HL-60/S4 treated with retinoic acid at 250 ng/mL for 4 days and 3 days (cell line): Measurements from ENCODE around the gene PCGF5.
"Not testable (repeated sequence)": the region's sequence is repeated elsewhere in the genome, so short reads cannot be mapped to it uniquely, and the experiment has no call there.

Experiments
- in situ Hi-C: fragments of 300-500 bp; cut with MboI; formaldehyde crosslinking; loops from 2 replicates; pipeline ENCODE4 v1.7.0; 2022; ENCODE audit warnings: low sequenced_read_pairs

Gene PCGF5

DNA sequence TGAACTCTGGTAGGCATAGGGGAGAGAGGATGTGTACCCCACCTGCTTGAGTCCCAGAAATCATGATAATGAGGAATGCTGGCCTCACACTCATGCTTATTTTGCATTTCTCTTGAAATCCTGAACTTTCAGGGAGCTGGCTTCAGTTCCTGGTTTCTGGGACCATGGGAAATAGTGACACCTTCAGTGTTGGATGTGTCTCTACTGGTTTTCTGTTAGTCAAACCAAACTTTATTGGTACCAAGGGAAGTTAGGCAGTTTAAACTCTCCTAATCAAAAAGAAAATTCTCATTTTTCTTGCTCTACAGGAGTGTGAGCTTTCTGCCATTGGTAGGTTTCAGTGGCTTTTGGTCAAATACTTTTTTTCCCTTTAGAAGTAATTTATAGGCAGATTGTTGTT is 11.8 kb upstream of the PCGF5 start:
- in situ Hi-C loops, result no loop called here

DNA sequence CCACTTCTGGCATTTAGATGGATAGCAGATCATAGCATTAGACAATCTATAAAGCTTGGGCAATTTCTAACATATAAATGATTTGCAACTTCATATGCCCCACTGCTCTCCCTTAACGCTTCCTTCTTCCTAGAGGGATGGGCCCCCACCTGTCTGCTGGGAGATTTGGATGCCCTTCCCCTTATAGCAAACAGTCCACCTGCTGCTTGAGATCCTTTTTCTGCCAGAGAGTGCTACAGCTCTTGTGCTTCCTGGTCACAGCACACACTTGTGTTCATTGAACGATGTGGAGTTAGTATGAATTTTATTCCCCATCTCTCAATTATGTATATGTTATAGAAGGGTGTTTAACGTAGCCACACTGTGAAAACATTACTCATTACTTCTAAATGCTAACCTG is 10.4 kb upstream of the PCGF5 start:
- in situ Hi-C loops, result no loop called here

DNA sequence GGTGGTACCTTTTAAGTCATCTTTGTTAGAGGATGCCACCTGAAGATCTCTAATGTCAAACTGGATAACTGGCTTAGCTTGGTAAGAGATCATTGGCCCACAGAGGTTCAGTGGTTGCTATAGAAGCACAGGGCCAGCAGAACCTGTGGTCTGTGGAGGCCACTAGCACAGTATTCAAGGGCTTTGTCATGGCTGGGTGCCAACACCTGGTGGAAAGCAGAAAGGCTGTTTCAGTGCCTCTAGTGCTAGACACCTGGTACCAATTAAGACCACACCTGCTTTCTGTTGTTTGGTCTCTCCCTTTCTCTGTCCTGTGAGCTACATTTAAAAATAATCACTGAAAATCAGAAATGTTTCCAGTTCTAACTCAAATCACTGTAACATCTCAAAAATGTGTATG is 10.0 kb upstream of the PCGF5 start:
- in situ Hi-C loops, result no loop called here

DNA sequence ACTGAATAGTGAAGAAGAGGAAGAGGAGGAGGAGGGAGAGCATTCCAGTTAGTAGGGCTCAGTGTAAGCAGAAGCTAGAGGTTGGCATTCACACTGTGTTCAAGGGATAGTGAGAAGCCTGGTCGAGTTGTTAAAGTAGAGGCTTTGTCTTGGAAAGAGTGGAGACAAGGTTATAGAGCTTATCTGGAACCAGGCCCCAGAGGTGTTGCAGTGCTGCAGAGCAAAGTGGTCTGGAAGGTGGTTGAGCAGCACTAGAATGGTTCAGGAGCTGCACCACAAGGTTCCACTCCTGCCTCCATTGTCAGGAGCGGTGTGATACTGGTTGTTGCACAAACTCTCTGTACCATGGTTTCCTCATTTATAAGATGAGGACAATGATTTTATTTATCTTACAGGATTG is 8.8 kb upstream of the PCGF5 start:
- in situ Hi-C loops, result no loop called here

DNA sequence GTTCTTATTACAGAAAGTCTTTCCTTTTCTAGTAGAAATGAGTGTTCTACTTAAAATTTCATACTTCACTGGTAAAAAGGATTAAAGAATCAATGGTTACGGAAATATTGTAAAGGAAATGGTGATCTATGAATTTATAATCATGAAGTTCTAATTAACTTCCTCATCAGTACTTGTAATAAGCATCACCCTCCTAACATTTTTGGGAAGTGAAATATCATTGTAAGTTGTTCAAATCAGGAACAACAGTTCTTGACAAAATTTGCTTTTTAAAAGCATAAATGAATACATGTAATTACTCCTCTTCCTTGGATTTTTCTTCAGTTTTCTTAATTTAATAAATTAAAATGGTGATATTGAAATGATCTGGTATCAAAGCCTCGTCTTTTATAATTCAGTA is 5.6 kb upstream of the PCGF5 start:
- in situ Hi-C loops, result no loop called here

DNA sequence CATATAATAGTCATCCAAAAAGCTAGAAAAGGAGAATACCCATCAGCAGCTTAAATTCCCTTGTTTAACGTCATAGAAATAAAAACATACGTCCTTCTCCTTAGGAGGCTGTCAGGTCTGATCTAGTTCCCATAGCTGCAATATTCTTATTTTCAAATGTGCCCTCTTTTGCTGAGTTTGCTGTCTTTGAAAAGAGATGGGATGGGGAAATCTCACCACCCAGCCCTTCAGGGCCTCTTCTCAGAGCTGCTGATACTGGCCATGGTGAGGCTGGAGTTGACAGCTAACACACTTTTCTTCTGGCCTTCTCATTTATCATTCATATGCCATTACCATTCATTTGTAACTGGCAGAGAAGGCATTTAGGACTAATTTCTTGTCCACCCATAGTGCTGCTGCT is 5.1 kb upstream of the PCGF5 start:
- in situ Hi-C loops, result no loop called here

DNA sequence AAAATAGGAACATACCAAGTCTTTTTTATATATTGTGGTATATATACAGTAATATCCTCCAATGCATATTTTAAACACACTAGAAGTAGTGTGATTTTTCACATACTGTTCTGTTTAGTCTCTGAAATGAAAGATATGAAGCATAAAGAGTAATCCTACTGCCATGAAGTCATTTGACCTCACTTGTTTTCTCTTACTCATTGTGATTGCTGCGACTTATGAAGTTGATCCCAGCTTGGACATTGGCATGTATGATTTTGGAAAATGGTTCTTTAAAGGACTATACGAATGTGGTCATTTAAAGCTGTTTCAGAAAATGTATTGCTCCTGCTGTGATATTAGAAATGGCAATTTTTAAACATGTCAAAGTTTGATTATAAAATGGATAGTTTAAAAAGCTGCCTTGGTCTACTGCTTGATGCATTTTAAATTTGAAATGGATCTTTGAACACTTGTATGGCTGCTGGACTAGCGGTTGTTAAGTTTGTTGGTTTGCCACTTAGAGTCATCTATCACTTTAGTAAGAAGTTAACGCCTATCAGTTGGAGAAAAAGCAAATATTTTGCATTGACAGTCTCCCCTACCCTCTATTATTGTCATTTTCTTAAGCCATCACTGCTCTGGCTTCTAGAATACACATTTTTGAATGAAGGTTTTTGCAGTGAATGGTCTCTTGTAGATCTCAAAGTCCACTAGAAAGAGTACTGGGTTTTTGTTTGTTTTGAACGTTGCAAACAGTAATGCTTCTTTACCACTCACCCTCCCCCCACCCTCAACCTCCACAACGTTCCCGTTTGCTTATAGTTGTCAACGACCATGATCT is 881 bp upstream of the PCGF5 start:
- in situ Hi-C loops, result no loop called here

DNA sequence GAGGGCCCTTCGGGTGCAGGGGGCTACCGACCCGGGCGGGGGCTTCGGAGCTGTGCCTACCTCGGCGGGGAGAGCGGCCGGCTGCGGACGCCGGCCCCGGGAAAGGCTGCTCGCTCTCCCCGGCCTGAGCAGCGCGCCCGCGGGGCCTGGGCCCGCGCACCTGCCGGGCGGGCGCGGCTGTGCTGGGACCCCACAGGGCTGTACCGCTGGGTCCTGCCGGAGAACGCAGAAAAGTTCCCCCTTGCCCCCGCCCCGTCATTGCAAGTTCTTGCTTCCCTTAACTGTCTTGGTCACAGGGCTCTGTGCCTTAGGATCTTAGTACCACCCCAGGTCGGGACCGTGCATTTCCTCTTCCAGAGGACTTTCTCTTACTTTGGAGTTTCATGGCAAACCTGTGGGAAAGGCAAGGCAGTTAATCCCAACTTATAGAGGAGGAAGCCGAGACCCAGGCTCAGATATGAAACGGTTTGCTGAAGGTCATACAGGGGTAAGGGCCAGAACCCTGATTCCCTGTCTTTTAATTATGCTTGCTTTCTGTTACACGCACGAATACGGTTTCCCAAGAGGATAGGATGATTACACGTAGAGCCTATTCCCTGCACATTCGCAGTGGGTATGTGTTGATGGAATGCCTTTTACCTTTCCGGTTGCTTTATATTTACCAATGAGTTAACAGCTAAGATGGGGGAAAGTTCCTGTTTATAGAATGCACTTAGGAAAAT is 652 bp downstream of the PCGF5 start:
- in situ Hi-C loops, result no loop called here

DNA sequence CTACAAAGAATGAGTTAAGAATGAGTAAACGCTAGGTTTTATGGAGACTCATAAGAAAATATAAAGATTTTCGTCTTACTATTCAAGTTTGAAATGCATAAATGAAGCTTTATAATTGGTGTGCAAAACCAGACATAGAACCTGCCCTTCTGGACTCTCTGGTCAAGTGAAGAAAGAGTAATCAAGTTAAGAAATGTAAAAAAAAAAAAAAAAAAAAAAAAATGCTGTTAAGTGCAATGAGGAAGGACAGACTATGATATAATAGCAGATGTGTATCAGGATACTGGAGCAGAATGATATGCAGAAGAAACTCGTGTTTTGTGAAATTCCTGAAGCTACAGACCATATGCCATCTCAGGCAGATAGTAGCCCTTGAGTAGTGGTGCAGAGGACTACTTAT is 5.6 kb downstream of the PCGF5 start:
- in situ Hi-C loops, result loop anchor here (25.0 kb wide), 2 partner anchors 214 to 339 kb away; no protein-coding TSS in a partner anchor

DNA sequence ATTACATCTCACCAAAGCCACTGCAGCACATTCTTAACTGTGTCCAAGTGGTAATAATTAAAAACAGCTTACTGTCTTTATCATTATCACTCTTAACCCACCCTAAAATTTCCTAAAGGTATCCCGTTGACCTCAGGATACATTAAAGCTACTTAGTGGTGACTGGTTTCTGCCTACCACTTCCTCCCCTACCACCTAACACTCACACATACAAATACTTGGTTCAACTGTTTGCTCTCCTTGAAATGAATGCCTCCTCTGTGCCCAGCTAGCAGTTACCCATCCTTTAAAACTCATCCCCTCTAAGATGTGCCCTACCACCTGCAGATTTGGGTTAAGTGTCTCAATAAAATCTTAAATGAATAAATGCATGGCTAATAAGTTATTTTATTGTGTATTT is 7.1 kb downstream of the PCGF5 start:
- in situ Hi-C loops, result loop anchor here (25.0 kb wide), 2 partner anchors 215 to 340 kb away; no protein-coding TSS in a partner anchor

DNA sequence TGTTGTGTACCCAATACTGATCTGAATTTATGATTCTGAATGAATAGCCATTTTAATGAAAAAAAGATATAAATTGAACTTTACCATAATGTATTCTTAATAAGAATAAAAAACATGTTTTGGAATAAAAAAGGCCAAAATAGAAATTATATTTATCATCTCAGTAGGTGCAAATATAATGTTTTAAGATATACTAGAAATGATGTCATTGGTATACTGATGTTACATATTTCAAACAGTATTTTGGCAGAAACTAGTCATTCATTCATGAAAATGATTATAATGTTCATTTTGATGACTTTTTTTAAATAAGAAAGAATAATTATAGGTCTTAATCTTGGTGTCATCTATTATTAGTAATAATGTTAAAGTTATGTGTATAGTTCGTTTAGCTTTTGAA is 9.2 kb downstream of the PCGF5 start:
- in situ Hi-C loops, result loop anchor here (25.0 kb wide), 2 partner anchors 217 to 342 kb away; no protein-coding TSS in a partner anchor

DNA sequence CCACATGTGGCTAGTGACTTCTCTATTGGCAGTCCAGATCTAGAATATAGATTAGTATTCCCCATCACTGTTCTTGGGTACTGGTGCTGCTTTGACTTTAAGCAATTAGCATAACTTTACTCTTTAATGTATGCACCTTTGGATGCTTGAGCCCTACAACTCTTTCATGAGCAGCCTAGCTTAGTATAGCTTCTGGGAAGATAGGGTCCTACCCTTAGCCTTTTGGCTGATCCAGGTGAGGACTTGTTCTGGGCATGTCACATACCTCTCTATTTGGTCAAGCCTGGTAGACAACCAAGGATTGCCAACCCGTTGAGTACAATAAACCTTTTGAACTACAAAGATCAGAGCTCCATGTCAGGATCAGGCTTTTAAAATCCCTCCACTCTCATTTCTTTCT is 17.7 kb downstream of the PCGF5 start:
- in situ Hi-C loops, result loop anchor here (25.0 kb wide), 2 partner anchors 226 to 351 kb away; no protein-coding TSS in a partner anchor

DNA sequence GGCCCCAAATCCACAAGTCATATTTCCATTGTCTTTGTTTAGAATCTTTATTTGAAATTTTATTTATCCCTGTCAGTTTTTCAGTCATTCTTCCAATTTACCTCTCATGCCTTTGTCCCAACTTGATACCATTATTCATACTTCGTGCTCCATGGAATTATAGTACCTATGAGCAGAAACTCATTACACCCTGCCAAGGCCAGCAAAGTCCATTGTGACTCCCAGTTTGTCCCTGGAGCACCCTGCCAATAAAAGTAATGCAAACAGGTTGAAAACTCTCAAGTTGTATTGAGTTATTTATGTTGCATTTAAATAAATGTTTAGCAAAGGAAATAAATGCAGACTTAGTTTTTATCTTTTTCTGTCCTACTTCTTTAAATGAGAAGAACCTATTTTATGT is 19.3 kb downstream of the PCGF5 start:
- in situ Hi-C loops, result loop anchor here (25.0 kb wide), 2 partner anchors 227 to 352 kb away; no protein-coding TSS in a partner anchor

DNA sequence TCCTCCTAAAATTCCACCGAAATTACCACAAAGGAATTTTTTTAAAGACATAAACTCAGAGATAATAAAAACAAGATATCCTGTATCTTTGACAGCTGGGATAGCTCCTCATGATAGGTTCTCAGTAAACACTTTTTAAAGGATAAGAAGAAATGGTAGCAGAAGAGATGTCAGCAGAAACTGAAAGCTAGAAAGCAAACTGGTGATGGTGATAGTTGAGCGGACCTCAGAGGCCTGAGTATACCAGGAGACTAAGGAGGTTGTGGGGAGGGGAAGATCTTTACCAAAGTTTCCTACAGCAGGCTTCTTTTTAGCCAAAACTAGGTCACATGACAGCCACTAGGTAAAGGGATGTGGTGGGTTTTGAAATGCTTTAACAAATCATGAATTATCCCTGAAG is 22.5 kb downstream of the PCGF5 start:
- in situ Hi-C loops, result loop anchor here (25.0 kb wide), 2 partner anchors 231 to 356 kb away; no protein-coding TSS in a partner anchor

DNA sequence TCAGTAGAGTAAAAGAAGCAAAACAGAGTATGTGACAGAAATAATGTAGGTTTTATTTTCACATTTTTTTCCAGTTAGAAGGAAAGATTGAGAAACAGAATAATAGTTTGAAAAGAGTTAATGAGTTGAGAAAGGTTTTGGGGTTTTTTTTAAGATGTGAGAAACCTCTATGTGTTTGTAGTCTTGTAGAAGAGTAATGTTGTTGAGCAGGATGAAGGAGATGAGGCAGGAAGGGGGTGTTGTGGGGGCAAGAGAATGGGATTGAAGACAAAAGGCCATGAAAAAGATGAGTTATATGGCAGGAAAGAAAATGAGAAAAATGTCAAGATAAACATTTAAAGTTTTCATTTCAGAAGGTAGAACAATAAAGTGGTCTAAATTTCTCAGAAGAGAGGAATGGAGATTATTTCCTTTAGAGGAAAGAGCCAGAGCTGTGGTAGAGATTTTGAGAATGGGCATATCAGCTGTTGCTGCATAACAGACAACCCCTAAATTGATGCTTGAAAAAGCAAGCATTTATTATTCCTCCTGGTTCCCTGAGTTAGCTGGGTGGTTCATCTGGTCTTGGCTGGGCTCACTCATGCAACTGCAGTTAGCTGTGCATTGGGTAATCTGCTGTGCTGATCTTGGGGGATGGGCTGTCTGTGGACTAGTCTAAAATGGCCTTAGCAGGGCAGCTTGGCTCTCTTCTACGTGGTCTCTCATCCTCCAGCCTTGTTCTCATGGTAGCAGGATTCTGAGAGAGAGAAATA is 27.1 kb downstream of the PCGF5 start:
- in situ Hi-C loops, result loop anchor here (25.0 kb wide), 2 partner anchors 235 to 360 kb away; no protein-coding TSS in a partner anchor

DNA sequence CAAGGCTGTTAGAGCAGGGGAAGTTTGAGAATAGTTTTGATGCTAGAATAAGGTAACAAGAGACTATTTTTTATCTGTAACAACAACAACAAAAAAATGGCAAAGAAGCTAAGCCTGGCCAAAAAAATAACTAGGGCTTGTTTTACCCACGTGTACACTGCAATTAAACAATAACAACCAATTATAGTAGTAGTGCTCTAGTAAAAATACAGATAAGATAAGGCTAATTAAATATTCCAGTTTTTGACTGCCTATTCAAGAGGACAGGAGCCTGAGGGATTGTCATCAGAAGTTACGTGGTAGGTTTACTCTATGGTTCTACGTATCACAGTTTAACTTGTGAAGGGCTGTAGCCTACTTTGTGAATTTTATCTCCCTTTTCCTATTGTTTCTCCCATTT is 29.2 kb downstream of the PCGF5 start:
- in situ Hi-C loops, result loop anchor here (25.0 kb wide), 2 partner anchors 237 to 362 kb away; no protein-coding TSS in a partner anchor

DNA sequence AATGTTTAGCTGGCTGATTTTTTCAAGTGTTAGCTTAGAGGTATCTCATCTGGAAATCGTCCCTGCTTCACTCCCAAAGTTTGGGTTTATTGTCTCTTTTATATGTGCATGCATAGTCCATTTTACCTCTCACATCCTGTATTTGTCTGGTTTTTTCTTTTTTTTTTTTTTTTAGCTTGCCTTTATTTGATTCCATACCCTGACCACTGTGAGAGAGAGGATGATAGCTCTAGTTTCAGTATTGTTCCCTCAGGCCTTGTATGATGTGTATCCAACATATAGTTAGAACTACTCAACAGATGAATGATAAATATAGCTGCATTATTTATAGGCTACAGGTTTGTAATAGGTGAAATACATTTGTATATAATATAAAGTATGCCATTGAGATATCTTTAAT is 29.9 kb downstream of the PCGF5 start:
- in situ Hi-C loops, result no loop called here

DNA sequence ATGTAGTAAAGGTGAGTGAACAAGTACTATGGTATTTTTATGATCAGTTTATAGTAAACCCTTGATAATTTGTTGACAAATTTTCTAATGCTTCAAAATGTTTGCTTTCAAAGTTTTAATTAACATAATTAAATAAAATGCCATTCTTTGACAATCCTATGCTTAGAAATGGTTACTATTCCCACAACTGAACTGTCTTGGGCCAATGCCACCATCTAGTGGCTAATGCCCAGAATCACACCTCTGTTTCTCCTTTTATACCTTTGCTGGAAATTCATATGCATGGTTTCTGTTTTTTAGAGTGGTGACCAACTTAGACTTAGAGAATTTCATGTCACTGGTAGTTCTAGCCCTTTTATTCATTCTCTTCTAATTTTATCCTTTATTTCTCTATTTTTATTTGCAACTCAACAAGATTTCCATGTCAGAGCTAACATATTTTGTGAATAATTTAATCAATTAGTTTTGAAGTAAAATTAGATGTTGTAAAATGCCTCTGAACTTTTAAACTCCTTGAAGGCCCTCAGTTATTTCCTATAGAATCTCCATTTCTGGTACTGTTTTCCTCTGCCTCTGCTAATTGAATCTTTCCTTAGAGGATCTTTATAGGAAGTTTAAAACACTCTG is 31.1 kb downstream of the PCGF5 start:
- in situ Hi-C loops, result no loop called here

DNA sequence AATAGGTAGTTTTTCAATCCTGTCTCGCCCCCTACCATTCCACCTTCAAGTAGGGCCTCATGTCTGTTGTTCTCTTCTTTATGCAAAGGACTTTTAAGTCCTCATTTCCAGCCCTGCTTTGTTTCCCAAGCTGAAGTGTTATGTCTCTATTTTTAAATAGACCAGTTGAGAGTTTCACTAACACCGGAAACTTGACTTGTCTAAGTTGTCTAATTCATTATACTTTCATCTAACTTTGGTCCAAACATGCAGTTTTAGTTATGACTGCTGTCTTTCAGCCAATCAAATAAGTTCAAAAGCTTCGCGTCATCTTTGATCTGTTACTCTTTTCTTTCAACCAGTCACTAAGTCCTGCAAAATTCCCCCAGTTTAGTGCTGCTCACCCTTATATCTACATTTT is 32.8 kb downstream of the PCGF5 start:
- in situ Hi-C loops, result no loop called here

DNA sequence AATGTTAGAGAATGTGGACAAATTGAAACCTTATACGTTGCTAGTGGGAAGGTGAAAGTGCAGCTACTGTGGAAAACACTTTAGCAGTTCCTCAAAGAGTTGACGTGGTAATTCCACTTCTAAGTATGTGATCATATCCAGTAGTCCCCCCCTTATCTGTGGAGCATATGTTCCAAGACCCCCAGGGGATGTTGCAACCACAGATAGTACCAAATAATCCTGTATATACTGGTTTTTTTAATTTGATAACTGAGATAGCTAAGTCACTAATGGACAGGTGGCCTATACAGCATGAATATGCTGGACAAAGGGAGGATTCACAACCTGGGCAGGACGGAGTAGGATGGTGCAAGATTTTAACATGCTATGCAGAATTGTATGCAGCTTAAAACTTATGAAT is 36.8 kb downstream of the PCGF5 start:
- in situ Hi-C loops, result no loop called here

DNA sequence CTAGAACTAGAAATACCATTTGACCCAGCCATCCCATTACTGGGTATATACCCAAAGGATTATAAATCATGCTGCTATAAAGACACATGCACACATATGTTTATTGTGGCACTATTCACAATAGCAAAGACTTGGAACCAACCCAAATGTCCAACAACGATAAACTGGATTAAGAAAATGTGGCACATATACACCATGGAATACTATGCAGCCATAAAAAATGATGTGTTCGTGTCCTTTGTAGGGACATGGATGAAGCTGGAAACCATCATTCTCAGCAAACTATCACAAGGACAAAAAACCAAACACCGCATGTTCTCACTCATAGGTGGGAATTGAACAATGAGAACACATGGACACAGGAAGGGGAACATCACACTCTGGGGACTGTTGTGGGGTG is 40.0 kb downstream of the PCGF5 start:
- in situ Hi-C loops, result not testable (repeated sequence)
